Coronary artery (tissue), 2 donors: ENCODE measurements around the gene CDH12.
"Not testable (repeated sequence)": the region's sequence is repeated elsewhere in the genome, so short reads cannot be mapped to it uniquely, and the experiment has no call there.

Experiments used
- DNase-seq: peaks from one replicate; pipeline ENCODE4 v3.0.0-alpha.2; 2017; ENCODE audit warnings: low spot score
- H3K27ac ChIP-seq, 2 donors: fragments of 200-600 bp; sonication (generic); one replicate each; pipeline ENCODE4 v1.5.1; 2016 to 2019
- H3K4me3 ChIP-seq: fragments of 200-600 bp; sonication (generic); 2 replicates; pipeline ENCODE4 v1.5.1; 2016; ENCODE audit warnings: mild to moderate bottlenecking, moderate library complexity
- CTCF ChIP-seq: fragments of 200-600 bp; sonication (generic); IDR thresholded peaks from one replicate; pipeline ENCODE4 v1.5.1; 2019; ENCODE audit warnings: antibody characterized with exemption

Gene CDH12

GRCh38 chr5:22188651-22189050 is 664.5 kb downstream of the CDH12 start:
- H3K27ac ChIP-seq, H3K4me3 ChIP-seq, DNase-seq: not testable (repeated sequence)

GRCh38 chr5:22187632-22188228 is 665.4 kb downstream of the CDH12 start:
- H3K4me3 ChIP-seq, H3K27ac ChIP-seq, DNase-seq: not testable (repeated sequence)

GRCh38 chr5:22169226-22169625 is 683.9 kb downstream of the CDH12 start:
- DNase-seq, H3K4me3 ChIP-seq, H3K27ac ChIP-seq: not testable (repeated sequence)

GRCh38 chr5:22168704-22169103 is 684.4 kb downstream of the CDH12 start:
- H3K27ac ChIP-seq, H3K4me3 ChIP-seq, DNase-seq: not testable (repeated sequence)

GRCh38 chr5:22165931-22166330 is 687.2 kb downstream of the CDH12 start:
- not testable (repeated sequence) for H3K27ac ChIP-seq, DNase-seq

GRCh38 chr5:22164910-22165748 is 688.0 kb downstream of the CDH12 start:
- DNase-seq, H3K4me3 ChIP-seq, H3K27ac ChIP-seq: not testable (repeated sequence)

More at GRCh38 chr5:22165931-22166330, 687.2 kb downstream of the CDH12 start:
- H3K4me3 ChIP-seq = not testable (repeated sequence)

- not testable (repeated sequence) for DNase-seq, H3K27ac ChIP-seq, H3K4me3 ChIP-seq
Observed at GRCh38 chr5:22156953-22157352, 696.2 kb downstream of the CDH12 start.

GRCh38 chr5:22154779-22155178 is 698.4 kb downstream of the CDH12 start:
- not testable (repeated sequence) for H3K27ac ChIP-seq, DNase-seq, H3K4me3 ChIP-seq

GRCh38 chr5:22151801-22152200 is 701.3 kb downstream of the CDH12 start:
- DNase-seq, H3K27ac ChIP-seq, H3K4me3 ChIP-seq: not testable (repeated sequence)

GRCh38 chr5:22140418-22140817 is 712.7 kb downstream of the CDH12 start:
- not testable (repeated sequence) for H3K4me3 ChIP-seq, H3K27ac ChIP-seq, DNase-seq

- not testable (repeated sequence) for H3K27ac ChIP-seq, H3K4me3 ChIP-seq, DNase-seq
Observed at GRCh38 chr5:22139662-22140300, 713.4 kb downstream of the CDH12 start.

- Histone ChIP-seq H3K27ac (no peak overlapping the region), H3K4me3 (no peak overlapping the region)
- no peak for TF ChIP-seq CTCF
- no peak for DNase-seq
Observed at GRCh38 chr5:22111320-22111719, 741.8 kb downstream of the CDH12 start.

GRCh38 chr5:22109315-22109714 is 743.8 kb downstream of the CDH12 start:
- DNase-seq = no peak
- H3K27ac ChIP-seq = no peak overlapping the region
- no peak overlapping the region for H3K4me3 ChIP-seq
- no peak for TF ChIP-seq CTCF
